ENCODE data around the gene EXTL2.

DNA sequence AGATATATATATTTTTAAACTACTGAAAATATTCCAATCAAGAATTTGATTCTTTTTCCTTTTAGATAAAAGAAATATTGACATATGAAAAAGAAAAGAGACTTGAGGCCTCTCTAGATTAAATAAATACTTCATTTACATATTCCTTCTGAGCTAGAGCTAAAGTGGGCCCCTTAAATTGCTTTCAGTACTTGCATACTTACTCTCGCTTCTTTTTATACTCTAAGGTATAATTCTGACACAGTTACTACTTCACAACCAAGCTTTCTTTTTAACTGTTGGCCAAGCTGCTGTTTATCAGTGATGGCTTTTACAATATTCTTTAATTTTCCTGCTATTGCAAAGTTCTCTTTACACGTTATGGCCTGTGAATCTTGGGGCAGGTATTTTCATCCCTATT is 24.6 kb downstream of the EXTL2 start:
- no peak for TF ChIP-seq POLR2A (IDR thresholded peaks at IDR 0.05)
- TF ChIP-seq EP300 (IDR thresholded peaks at IDR 0.05): no peak
